HG03460 (cell line): Measurements from ENCODE around the gene DHRS13.
"Not testable (repeated sequence)": the region's sequence is repeated elsewhere in the genome, so short reads cannot be mapped to it uniquely, and the experiment has no call there.

Experiments
- ATAC-seq: cut with Tn5 transposase; IDR thresholded peaks from one replicate; pipeline ENCODE4 v1.9.1; 2021; ENCODE audit not compliant: unreplicated experiment

DHRS13 gene

DNA sequence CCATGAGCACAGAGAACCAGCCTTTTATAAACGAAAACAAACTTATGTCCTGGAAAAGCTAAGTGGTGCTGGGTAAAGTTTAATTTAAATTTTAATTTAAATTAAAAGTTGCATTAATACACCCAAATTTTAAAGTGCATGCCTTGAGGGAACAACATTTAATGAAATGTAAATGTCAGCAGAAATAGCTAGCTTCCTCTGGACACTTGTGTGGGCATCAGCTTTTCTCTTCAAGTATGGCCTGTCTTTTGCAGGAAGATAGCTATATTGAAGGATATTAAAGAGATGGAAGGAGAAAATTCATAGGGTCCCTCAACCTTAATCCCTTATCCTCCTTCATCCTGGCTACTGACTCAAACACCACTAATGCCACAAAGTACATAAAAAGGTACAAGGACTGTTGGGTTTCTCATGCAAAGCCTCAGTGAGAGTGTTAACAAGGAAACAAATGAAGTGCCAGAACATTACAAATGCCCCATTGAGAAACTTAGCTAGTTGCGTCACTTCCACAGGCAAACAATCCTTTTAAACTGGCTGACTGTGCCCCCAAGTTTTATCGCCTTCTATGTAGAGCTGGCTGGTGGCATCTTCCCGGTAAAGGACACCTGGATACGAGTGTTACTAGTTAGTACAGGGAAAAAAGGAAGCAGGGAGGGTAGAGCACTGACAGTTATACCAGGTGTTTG is 34.3 kb upstream of the DHRS13 start:
- ATAC-seq, result no peak

DNA sequence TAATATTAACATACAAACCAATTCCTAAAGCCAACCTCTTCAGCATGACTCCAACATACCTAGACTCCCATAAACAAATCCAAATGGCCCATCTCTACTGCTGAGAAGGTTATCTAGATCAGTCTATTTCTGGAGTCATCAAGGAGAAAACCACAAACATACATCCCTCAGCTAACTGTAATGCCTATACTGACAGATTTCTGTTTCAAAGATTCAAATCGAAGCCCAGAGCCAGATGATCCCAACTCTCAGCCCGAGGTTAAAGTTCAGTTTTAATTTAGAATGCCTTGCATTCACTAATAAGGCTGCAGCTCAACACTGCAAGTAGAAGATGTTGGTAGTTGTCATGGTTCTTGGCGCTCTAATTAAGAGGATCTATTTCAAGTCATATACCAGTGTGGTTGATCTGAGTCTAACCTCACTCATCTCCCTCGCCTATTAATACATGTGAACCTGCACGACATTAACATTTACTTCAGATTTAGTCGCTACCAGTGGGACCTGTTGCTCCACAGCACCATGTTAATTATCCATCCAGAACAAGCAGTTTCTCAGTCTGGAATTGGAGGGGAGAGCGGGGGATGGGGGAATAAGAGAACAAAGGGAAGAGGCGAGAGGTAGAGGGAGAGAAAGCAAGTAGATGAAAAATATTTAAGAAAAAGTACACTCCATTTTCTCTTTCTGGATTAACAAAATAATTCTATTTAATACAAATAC is 33.0 kb upstream of the DHRS13 start:
- no peak for ATAC-seq

DNA sequence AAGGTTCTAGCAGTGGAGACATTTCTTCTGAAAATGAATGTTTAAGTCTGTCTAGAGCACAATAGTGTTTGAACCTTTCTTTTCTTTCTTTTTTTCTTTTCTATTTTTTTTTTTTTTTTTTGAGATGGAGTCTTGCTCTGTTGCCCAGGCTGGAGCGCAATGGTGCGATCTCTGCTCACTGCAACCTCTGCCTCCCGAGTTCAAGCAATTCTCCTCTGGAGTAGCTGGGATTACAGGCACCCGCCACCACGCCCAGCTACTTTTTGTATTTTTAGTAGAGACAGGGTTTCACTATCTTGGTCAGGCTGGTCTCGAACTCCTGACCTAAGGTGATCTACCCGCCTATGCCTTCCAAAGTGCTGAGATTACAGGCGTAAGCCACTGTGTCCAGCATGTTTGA is 31.6 kb upstream of the DHRS13 start:
- ATAC-seq, result not testable (repeated sequence)

DNA sequence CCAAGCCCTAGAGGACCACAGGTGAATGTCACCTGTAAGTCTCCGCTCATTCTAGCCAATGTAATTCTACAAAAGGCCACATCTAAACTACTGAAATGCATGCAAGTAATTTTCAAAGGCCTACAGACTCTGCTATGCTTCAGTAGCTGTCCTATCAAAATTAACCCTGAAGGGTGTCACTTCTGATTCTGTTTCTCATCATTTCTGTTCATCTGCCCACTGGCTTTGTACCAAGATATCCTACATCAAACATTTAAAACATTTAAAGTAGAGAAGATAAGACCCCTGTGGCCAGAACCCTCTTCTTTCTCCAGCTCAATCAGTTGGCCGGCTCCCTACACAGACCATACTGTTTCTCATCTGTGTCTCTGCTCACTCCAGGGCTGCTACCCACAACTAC is 26.9 kb upstream of the DHRS13 start:
- no peak for ATAC-seq

DNA sequence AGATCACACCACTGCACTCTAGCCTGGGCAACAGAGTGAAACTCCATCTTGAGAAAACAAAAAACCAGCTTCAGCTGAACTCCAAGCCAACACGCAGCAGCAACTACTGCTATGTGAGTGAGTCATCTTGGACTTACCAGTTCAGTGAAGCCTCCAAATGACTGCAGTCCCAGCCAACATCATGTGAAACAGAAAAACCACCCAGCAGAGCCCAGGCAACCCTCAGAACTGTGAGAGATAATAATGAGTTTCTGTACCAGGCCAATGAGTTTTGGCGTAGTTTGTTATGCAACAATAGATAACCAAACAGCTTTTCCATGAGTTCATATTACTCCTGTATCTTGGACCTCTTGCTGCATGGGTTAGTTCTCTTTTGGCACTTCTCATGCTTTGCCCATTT is 25.2 kb upstream of the DHRS13 start:
- ATAC-seq, result no peak

DNA sequence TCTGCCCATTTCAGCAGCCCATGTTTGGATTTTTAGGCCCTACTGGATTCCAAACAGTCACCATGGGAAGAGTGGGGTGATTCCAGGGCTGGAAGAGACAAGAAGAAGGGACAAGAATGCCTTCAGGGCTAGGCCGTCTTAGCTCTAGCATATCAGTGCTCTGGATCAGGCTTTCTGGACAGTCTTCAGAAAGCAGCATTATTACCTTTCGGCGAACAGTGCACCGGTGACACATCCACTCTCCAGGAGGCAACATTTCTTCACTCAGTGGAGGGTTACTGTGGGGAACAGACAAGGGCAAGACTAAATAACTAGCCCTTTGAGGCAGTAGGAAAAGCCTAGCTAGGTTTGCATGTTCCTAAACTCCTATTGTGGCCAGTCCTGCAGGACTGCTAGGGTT is 23.9 kb upstream of the DHRS13 start:
- ATAC-seq, result no peak

DNA sequence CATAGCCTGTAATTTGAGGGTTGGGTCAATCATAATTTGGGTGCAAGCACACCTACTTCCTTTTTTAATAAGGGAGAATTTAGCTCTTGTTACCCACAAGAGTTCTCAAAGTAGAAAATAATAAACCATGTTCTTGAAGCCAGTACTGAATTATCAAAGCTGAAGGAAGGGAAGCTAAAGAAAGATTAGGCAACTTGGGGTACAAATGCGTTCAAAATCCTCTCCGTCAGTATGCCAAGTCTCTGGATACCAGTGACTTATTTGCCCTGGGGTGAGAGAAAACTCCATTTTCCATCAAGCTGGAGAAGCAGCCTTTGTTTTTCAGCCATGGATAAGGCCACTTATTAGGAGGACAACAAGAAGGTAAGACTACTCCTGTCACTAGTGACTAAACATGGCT is 23.5 kb upstream of the DHRS13 start:
- ATAC-seq, result no peak

DNA sequence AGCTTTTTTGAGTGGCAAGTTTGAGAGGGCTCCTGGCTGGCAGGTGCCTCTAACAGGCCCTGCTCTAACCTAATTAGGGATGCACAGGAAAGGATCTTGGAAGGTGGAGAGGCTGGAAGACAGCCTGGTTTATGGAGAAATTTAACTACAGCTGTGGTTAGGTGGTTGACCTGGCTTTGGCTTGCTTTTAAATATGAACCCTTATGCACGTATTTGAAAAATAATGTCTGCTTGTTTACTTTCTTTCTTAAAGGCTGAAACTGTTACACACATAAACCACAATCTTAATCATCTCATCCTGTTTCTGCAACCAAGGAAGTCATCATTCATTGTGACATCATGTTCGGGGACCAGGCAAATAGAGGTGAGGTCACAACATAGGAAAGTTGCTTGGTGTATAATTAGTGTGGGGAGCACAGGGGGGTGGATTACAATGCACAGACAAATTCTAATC is 23.1 kb upstream of the DHRS13 start:
- ATAC-seq, result no peak

DNA sequence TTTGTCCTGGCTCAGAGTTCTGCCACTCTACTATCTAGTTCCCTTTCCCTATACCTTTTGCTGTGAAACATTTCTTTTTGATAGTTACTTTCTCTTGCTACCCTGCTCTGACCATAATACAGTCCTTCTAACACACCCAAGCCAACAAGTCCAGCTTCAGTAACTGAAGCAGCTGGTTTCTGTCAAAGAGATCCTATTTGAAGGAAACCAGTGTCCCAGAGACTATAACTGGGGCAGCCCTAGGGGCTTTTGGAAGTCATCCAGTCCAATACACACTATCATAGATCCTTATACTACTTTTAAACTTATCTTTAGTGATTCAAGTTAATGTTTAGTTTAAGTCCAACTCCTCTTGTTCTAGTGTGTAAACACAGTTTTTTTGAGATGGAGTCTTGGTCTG is 17.3 kb upstream of the DHRS13 start:
- ATAC-seq, result no peak

DNA sequence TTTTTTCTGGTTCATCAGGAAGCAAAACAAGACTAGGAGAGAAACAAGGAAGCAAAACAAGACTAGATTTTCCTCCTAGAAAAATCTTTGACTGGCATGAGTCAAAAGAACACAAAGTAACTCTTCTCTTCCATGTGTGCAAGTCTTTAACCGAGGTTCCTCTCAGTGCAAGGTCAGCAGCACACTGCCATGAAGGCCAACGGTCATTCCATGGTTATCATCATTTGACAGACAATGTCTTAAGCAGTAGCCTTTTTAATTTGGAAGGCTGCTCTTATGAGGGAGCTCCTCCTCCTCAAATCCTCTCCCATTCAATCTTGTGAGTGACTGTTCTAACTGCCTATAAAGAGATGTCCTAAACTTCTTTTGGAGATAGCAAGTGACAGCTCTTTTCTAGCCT is 15.4 kb upstream of the DHRS13 start:
- ATAC-seq, result no peak

DNA sequence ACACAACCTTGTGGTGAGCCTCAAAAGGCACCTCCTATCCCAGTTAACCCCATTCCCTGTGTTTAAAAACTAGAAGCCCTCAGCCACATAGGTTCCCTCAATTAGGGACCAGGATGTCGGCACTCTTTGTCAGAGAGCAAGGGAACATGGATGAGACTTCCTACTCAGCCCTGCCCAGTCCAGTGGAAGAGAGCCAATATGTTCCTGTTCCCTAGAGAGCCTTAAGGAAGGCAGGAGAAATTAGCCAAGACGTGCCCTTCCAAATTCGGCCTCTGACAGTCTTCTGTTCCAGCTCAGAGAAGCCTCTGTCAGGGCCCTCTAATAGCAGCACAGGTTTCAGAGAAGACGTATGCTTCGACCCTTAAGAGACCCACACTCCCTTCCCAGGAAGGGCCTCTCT is 14.6 kb upstream of the DHRS13 start:
- ATAC-seq, result no peak

DNA sequence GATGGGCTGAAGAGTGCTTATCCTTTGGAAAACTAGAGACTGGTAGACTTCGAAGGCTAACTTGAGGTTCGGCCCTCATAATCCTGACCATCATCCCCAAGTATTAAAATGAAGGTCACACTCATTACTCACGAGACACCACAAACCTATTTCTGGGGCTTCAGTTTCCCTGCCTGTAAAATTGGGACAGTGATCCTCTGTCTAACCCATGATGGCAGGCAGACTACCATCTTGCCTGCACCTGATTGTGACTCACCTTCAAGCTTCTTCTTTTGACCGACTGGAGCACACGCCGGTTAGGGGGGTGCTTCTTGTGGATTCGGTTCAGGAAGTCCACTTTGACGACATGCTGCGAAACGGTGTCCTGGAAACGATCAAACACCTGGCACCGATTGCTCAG is 14.2 kb upstream of the DHRS13 start:
- no peak for ATAC-seq

DNA sequence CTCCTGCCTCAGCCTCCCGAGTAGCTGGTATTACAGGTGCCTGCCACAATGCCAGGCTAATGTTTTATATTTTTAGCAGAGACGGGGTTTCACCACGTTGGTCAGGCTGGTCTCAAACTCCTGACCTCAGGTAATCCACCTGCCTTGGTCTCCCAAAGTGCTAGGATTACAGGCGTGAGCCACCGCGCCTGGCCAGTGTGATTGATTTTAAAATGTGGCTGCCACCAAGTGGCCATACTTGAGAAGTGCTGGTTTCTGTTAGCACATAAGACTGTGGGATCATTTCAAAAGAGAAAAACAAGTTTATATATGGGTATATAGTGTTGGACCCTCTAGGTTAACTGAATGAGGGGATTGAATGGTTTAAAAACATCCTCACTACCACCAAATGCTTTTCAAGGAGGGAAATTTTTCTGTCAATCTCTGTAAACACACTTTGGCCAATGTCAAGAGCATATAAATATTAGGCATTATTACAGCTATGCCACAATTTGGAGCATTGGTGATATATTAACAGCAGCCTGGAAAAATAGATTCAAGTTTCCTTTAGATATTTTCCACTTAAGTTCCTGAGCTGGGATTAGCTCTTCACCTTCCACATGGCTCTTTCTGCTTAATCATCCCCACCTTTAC is 13.5 kb upstream of the DHRS13 start:
- ATAC-seq, result no peak

DNA sequence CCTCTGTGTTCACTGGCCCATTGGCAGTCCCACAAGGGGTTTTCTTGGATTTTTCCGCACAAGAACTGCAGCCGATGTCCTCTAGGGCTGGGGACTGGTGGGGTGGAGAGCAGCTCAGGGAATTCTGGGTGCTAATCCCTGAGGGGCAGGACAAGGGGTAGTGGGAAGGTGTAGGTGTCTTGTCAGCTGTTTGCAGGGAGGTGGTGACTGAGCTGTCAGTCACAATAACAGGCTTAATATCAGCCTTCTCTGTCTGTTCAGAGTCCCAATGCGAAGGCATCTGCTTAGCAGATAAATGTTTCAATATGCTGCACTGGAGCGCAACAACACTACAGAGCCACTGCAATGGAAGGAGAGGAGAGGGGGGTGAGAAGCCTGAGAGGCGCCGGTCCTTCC is 10.1 kb upstream of the DHRS13 start:
- ATAC-seq, result no peak

DNA sequence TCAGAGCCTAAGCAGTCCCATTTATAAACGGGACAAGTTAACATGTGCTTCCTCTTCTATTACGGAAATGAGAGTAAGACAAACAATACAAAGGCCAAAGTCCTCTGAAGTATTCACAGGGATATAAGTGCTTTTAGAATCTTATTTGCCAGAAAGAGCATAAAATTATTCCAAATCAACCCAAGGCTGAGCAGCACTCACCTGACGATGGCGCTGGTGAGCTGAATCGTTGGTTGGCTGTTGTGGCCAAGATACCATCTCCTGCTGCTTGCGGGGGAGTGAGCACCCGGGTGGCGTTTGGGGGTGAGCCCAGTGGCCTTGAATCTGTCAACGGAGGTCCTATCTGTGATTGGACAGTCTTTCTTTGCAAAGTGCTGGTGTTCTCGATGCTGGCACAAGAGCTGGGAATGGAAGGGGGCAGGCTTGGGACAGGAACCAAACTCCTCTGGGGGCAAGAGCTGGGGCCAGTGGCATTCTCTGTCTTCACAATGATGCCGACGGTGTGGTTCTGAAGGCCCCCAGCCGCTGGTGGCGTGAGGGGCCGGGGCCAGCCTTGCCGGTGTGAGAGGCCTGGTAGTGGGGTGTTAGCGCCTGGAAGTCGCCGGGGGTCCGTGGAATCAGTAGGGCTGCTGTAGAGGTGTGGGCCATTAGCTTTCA is 9.5 kb upstream of the DHRS13 start:
- no peak for ATAC-seq

DNA sequence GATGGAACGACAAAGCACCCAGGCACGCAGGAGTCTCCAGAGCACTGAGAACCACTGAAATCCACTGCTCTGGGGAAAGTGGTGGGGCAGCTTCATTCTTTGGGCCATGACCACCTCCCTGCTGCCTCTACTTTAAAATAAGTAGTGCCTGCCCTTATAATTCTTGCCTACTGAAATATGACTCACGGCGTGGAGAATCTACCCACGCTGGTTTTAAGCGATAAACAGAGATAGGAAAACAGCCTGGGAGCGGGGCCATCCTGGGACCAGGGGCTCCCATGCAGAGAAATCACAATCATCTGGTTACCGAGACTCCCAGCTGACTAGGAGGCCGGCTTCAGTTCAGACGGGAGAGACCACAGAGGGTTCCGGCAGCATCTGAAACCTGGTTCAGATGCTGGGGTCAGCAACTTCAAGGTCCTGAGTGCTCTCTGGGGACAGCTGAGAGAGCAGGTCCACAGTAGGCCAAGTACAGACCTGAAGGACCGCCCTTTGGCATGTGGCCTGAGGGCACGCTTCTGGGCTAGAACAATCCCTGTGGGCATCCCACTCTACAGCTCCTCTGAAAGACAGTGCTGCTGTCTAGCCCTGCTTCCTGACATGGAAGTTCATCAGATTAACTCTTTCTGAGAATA is 8.6 kb upstream of the DHRS13 start:
- no peak for ATAC-seq

DNA sequence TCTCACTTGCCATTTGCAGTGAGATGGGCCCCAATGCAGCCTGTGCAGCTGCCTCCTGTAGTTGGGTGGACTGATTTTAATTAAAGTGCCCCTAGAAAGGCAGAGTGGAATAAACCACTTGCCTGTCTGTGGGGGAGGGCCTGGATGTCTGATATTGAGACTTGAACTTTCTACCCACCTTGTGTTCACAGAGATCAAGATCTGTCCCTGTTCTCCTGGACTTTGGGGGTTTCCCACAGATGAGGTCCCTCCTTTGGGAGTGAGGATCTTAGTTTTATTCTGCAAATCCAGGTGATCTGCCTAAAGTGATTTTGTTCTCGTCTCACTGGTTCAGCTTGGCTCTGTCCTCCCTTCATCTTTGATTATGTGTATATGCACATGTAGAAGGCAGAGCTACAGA is 7.7 kb upstream of the DHRS13 start:
- ATAC-seq, result no peak

DNA sequence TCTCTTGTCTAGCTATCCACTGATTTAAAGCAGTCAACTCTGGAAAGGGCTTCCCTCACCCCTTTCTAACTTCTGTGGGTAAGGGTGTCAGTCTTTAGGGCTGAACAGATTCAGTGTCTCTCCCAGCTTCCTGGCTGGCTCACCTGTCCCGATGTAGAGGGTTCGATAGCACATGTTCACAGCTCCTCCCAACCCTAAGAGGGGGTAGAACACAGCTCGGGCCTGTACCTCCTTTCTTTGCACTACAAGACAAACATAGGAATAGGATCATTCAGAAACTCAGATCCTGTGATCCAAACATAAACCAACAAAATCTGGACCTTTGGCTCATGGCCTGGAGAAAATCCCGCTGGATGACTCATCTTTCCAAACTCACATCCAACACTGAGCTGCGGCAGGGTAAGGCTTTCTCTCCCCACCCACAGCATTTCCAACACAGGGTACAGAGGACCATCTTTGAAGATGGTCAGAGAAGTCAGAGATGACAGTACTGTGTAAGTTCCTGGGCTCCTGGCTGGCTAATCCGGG is 5.8 kb upstream of the DHRS13 start:
- no peak for ATAC-seq

DNA sequence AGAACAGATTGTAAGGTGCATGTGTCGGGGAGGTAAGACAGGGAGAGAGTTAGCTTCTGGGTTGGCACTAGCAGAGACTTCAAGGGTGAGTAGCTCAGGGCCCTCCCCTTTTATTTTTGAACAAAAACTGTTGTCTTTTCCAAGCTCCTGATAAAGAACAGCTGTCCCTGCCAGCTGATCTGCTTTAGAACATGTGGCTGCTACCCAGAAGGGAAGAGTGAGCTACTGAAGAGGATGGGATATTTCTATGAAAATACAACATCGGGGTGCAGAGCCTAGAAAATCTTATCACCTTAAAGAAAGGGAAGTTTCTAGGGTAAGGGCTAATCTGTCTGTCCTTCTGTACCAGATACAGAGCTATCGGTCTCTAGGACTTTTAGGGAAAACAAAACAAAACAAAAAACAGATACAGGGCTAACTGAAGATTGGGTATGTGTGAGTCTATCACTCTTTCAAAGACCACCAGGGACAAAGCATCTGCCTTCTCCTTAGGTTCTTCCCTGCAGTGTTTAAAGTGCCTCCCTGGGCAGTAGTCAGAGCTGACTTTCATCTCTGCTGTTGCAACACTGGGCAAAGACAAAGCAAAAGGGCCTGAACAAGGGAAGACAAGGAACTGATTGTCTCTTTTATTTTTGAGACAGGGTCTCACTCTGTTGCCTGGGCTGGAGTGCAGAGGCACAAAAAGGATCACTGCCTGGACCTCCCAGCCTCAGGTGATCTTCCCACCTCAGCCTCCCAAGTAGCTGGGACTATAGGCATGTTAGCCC is 5.0 kb upstream of the DHRS13 start:
- no peak for ATAC-seq

DNA sequence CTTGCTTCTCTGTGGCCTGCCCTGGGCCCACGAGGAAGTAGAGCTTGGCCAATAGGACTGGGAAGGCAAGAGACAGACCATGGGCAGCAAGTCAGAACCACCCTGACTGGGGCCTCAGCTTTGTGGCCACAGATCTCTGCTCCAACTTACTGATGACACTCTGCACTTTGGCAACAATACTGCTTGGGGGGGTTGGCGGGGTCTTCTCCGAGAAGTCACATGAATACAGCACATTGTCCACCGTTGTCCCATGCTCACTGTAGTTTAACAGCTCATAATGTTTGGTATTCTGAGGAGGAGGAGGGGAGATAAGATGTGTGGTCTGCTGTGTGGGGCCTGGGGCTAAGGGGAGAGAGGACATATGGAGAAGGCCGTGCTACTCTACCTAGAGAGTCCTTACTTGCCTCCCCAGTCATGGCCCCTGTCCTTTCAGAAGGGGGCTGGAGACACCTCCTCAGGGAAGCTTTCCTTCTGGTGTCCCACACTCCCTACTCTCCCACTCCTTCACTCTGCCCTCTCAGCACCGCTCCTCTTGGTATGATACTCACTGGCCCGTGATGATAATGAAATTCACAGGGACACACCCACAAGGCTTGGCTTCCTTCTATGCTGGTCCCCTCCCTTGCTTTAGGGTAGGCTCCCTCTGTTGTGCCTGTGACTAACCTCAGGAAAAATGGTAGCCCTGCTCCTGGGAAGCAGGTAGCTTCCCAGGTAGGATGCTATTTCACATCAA is 4.0 kb upstream of the DHRS13 start:
- ATAC-seq, result no peak
